Left lobe of liver (tissue), 2 donors: ENCODE results near the gene FUNDC2. TPM values are rescaled to one million over a fixed set of nuclear protein-coding genes. Genes with fewer than 3 reads are reported as not detected.
A peak's percentile ranks its signal among the peaks of the same experiment; 100 is the strongest.

Experiments
- ATAC-seq: fragments of 200-7000 bp; cut with Tn5 transposase; one replicate; pipeline ENCODE4 v1.9.1; 2020; ENCODE audit warnings: mild to moderate bottlenecking, moderate library complexity
- DNase-seq: peaks from one replicate; pipeline ENCODE4 v3.0.0-alpha.2; 2020; ENCODE audit warnings: low spot score
- total RNA-seq: library from RNA; stranded (reverse); gene quantifications from one replicate; pipeline ENCODE4 v1.2.1, GENCODE V29; 2021
- donor health status: DM: no; HTN: no; CAD: no; lungs with moderate emphysema.
- donor health status: DM: no; HTN: yes; CAD: no.

Gene FUNDC2
- total RNA-seq, 1 donor from 2014 or later = 26.9 TPM

GRCh38 chrX:155023907-155024833 lies 2.5 kb upstream of the FUNDC2 start:
- ATAC-seq (no peak), DNase-seq (no peak)

- DNase-seq (no peak), ATAC-seq (no peak)
Observed at GRCh38 chrX:155026420-155026726, 271 bp upstream of the FUNDC2 start.

- DNase-seq (no peak), ATAC-seq (peak; percentile 39)
Observed at GRCh38 chrX:155027509-155028066, 944 bp downstream of the FUNDC2 start.

GRCh38 chrX:155028129-155028528 lies 1.5 kb downstream of the FUNDC2 start:
- ATAC-seq (no peak), DNase-seq (no peak)

- DNase-seq (no peak), ATAC-seq (no peak)
Observed at GRCh38 chrX:155028877-155029291, 2.2 kb downstream of the FUNDC2 start.

GRCh38 chrX:155031657-155032056 lies 5.0 kb downstream of the FUNDC2 start:
- DNase-seq (no peak), ATAC-seq (no peak)

GRCh38 chrX:155035688-155036087 lies 9.0 kb downstream of the FUNDC2 start:
- ATAC-seq (no peak), DNase-seq (no peak)

- ATAC-seq (no peak), DNase-seq (no peak)
Observed at GRCh38 chrX:155046129-155046810, 19.6 kb downstream of the FUNDC2 start.

GRCh38 chrX:155046811-155047528 lies 20.3 kb downstream of the FUNDC2 start:
- ATAC-seq (no peak), DNase-seq (no peak)

- ATAC-seq (peak; percentile 84), DNase-seq (peak; percentile 57)
Observed at GRCh38 chrX:155048977-155049619, 22.5 kb downstream of the FUNDC2 start.

- ATAC-seq (peak; percentile 43), DNase-seq (no peak)
Observed at GRCh38 chrX:155052738-155053498, 26.3 kb downstream of the FUNDC2 start.

- DNase-seq (no peak), ATAC-seq (no peak)
Observed at GRCh38 chrX:155053656-155054055, 27.0 kb downstream of the FUNDC2 start.

- ATAC-seq (no peak), DNase-seq (no peak)
Observed at GRCh38 chrX:155054255-155054654, 27.6 kb downstream of the FUNDC2 start.

GRCh38 chrX:155055494-155055893 lies 28.9 kb downstream of the FUNDC2 start:
- ATAC-seq = no peak
- no peak for DNase-seq

GRCh38 chrX:155056471-155056870 lies 29.8 kb downstream of the FUNDC2 start:
- DNase-seq (no peak), ATAC-seq (no peak)

GRCh38 chrX:155056877-155057792 lies 30.5 kb downstream of the FUNDC2 start:
- ATAC-seq (peak; percentile 93), DNase-seq (peak; percentile 71)

GRCh38 chrX:155061760-155062159 lies 35.1 kb downstream of the FUNDC2 start:
- DNase-seq (no peak), ATAC-seq (no peak)

GRCh38 chrX:155065035-155065734 lies 38.5 kb downstream of the FUNDC2 start:
- DNase-seq (no peak), ATAC-seq (peak; percentile 57)
